ENCODE measurements around the gene CGB1.

CGB1 gene

GRCh38 chr19:48994035-48994386 is 42.7 kb downstream of the CGB1 start:
- no peak for TF ChIP-seq CTCF (conservative IDR thresholded peaks at IDR 0.05; ENCODE audit: low read depth, low read length)
- peak overlapping the region; percentile 53 for H2AFZ ChIP-seq (ENCODE audit: low read depth)
- no peaks in the 10 kb centered on the region for H3K36me3 ChIP-seq (ENCODE audit: insufficient read depth)
- H3K27ac ChIP-seq: peak overlapping the region; percentile 73
- H3K4me3 ChIP-seq (IDR thresholded peaks at IDR 0.05; ENCODE audit: insufficient read depth, low read depth, low read length): no peak overlapping the region
- no peaks in the 10 kb centered on the region for H4K20me1 ChIP-seq (ENCODE audit: insufficient read depth)
- H3K79me2 ChIP-seq (ENCODE audit: insufficient read depth, low read depth): peaks cover 69% of the 10 kb centered on the region
- H3K4me2 ChIP-seq: peak overlapping the region; percentile 98
- peak overlapping the region; percentile 81 for H3K9ac ChIP-seq
- no peaks in the 10 kb centered on the region for H3K27me3 ChIP-seq (ENCODE audit: insufficient read depth, low read depth)
- H3K4me1 ChIP-seq (ENCODE audit: low read depth, poor library complexity, severe bottlenecking): peaks cover 31% of the 10 kb centered on the region

GRCh38 chr19:48993175-48994034 is 43.3 kb downstream of the CGB1 start, which contains the start of the genes GYS1 and RUVBL2:
Gene GYS1 (minus strand): TSS chr19:48993309. CDS start chr19:48993112, 197 bp downstream.
Gene RUVBL2 (plus strand): TSS chr19:48993887. CDS start chr19:48993912, 25 bp downstream.
- peak; percentile 85 for TF ChIP-seq CTCF (conservative IDR thresholded peaks at IDR 0.05; ENCODE audit: low read depth, low read length)
- Histone ChIP-seq H3K4me3 (IDR thresholded peaks at IDR 0.05; ENCODE audit: insufficient read depth, low read depth, low read length) (peak within 1 kb of the TSS; percentile 60), H2AFZ (ENCODE audit: low read depth) (peak within 1 kb of the TSS; percentile 66), H3K27ac (peak within 1 kb of the TSS; percentile 73), H3K27me3 (ENCODE audit: insufficient read depth, low read depth) (no peaks in the 10 kb centered on the region), H3K4me1 (ENCODE audit: low read depth, poor library complexity, severe bottlenecking) (peaks cover 31% of the 10 kb centered on the region), H3K9ac (peak within 1 kb of the TSS; percentile 81), H3K36me3 (ENCODE audit: insufficient read depth) (no peaks in the 10 kb centered on the region), H3K4me2 (peak within 1 kb of the TSS; percentile 100), H4K20me1 (ENCODE audit: insufficient read depth) (no peaks in the 10 kb centered on the region), H3K79me2 (ENCODE audit: insufficient read depth, low read depth) (peaks cover 67% of the 10 kb centered on the region)

GRCh38 chr19:48992581-48993174 is 44.0 kb downstream of the CGB1 start:
- H3K36me3 ChIP-seq (ENCODE audit: insufficient read depth): no peaks in the 10 kb centered on the region
- peak overlapping the region; percentile 100 for H3K4me2 ChIP-seq
- H2AFZ ChIP-seq (ENCODE audit: low read depth): peak overlapping the region; percentile 66
- H3K27me3 ChIP-seq (ENCODE audit: insufficient read depth, low read depth): no peaks in the 10 kb centered on the region
- H3K4me1 ChIP-seq (ENCODE audit: low read depth, poor library complexity, severe bottlenecking): peaks cover 28% of the 10 kb centered on the region
- peaks cover 61% of the 10 kb centered on the region for H3K79me2 ChIP-seq (ENCODE audit: insufficient read depth, low read depth)
- no peak for TF ChIP-seq CTCF (conservative IDR thresholded peaks at IDR 0.05; ENCODE audit: low read depth, low read length)
- no peaks in the 10 kb centered on the region for H4K20me1 ChIP-seq (ENCODE audit: insufficient read depth)
- peak overlapping the region; percentile 69; the same call in 1 of the 2 replicates for H3K9ac ChIP-seq
- peak overlapping the region; percentile 60 for H3K4me3 ChIP-seq (IDR thresholded peaks at IDR 0.05; ENCODE audit: insufficient read depth, low read depth, low read length)
- H3K27ac ChIP-seq: peak overlapping the region; percentile 52

- Histone ChIP-seq H3K27me3 (ENCODE audit: insufficient read depth, low read depth) (no peaks in the 10 kb centered on the region), H3K4me2 (peak overlapping the region; percentile 100), H3K4me1 (ENCODE audit: low read depth, poor library complexity, severe bottlenecking) (peaks cover 21% of the 10 kb centered on the region), H3K4me3 (IDR thresholded peaks at IDR 0.05; ENCODE audit: insufficient read depth, low read depth, low read length) (no peak overlapping the region), H3K27ac (peak overlapping the region; percentile 52), H2AFZ (ENCODE audit: low read depth) (peak overlapping the region; percentile 66; the same call in 1 of the 2 replicates), H4K20me1 (ENCODE audit: insufficient read depth) (no peaks in the 10 kb centered on the region), H3K36me3 (ENCODE audit: insufficient read depth) (no peaks in the 10 kb centered on the region), H3K9ac (peak overlapping the region; percentile 69; the same call in 1 of the 2 replicates), H3K79me2 (ENCODE audit: insufficient read depth, low read depth) (peaks cover 54% of the 10 kb centered on the region)
- no peak for TF ChIP-seq CTCF (conservative IDR thresholded peaks at IDR 0.05; ENCODE audit: low read depth, low read length)
These were observed 44.7 kb downstream of the CGB1 start for GRCh38 chr19:48991873-48992580.

All from KMS-11 (cell line).